ENCODE data around the gene CCNJ. TPM values are rescaled to one million over a fixed set of nuclear protein-coding genes. Genes with fewer than 3 reads are reported as not detected.

Gene CCNJ
- total and polyA plus RNA-seq, 12 donors: 3.4 to 10.7 (median 5.7) TPM

DNA sequence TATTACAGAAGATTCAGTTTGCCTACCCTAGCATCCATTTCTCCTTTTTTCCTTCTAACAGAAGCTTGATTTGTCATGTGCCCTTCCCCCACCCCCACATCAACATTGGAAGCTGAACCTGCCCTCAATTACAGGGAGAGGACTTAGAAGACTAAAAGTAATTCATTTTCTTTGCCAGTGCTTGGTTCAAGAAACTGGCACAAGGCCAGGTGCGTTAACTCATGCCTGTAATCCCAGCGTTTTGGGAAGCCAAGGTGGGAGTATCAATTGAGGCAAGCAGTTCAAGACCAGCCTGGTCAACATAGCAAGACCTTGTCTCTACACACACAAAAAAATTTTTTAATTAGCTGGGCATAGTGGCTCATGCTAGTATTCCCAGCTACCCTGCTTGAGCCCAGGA lies 32.6 kb downstream of the CCNJ start:
- no peaks in the 10 kb centered on the region for H3K9me3 ChIP-seq (replicated peaks in 1 of 3)
- WGBS, 4 donors: 56 to 66% (median 59%) methylated on average over 2 of the region's 2 CpGs
- H3K4me3 ChIP-seq: no peak overlapping the region
- intact Hi-C loops (cut with DNase I): no loop called here
- no peak for TF ChIP-seq POLR2A (IDR thresholded peaks at IDR 0.05)
- TF ChIP-seq, protein P1, sequence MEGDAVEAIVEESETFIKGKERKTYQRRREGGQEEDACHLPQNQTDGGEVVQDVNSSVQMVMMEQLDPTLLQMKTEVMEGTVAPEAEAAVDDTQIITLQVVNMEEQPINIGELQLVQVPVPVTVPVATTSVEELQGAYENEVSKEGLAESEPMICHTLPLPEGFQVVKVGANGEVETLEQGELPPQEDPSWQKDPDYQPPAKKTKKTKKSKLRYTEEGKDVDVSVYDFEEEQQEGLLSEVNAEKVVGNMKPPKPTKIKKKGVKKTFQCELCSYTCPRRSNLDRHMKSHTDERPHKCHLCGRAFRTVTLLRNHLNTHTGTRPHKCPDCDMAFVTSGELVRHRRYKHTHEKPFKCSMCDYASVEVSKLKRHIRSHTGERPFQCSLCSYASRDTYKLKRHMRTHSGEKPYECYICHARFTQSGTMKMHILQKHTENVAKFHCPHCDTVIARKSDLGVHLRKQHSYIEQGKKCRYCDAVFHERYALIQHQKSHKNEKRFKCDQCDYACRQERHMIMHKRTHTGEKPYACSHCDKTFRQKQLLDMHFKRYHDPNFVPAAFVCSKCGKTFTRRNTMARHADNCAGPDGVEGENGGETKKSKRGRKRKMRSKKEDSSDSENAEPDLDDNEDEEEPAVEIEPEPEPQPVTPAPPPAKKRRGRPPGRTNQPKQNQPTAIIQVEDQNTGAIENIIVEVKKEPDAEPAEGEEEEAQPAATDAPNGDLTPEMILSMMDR (IDR thresholded peaks at IDR 0.05): no peak
- no peaks in the 10 kb centered on the region for H3K36me3 ChIP-seq (replicated peaks in 1 of 2)
- DNase-seq: no peak
- no peaks in the 10 kb centered on the region for H3K27me3 ChIP-seq
- H3K4me1 ChIP-seq (replicated peaks in 1 of 2): no peaks in the 10 kb centered on the region
- no peak overlapping the region for H3K27ac ChIP-seq

DNA sequence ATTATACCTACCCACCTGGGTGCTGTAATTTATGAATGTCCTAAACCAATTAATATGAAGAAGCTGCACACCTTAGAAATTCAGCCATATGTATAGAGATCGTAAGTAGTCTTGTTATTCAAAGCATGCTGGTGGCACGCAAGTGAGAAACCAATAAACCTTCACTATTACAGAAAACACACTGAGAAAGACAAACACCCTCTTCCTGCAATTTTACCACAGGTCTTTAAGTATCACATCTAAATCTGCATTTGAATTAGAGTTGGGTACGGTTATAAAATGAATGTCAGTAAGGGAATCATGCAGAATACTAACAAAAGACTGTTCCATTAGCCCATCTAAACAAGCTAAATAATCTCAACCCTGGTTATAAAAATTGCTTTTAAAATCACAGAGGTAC lies 33.8 kb downstream of the CCNJ start:
- 83 to 97% (median 90%) methylated on average over 3 of the region's 3 CpGs for WGBS, 4 donors
- intact Hi-C loops (cut with DNase I): no loop called here
- H3K4me1 ChIP-seq (replicated peaks in 1 of 2): no peaks in the 10 kb centered on the region

DNA sequence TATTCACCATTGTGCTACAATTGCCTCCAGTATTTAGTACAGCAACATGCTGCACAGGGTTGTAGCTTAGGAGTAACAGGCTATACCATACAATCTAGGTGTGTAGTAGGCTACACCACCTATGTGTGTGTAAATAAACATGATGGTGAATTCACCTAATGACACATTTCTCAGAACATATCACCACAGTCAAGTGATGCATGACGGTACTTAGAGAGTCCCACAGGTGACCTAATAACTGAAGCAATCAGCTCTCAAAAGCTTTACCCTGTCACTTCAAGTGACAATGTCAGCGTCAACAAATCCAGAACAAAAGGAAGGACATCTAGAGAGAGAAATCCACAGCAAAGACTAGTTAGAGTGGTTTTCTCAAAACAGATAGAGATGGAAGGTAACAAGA lies 38.8 kb downstream of the CCNJ start:
- no peaks in the 10 kb centered on the region for H3K9me3 ChIP-seq (replicated peaks in 1 of 3)
- DNase-seq: no peak
- 94 to 97% (median 96%) methylated on average over 2 of the region's 2 CpGs for WGBS, 4 donors
- no peaks in the 10 kb centered on the region for H3K36me3 ChIP-seq (replicated peaks in 1 of 2)
- H3K27me3 ChIP-seq: no peaks in the 10 kb centered on the region
- intact Hi-C loops (cut with DNase I): no loop called here
- H3K27ac ChIP-seq: no peak overlapping the region
- no peak for TF ChIP-seq POLR2A (IDR thresholded peaks at IDR 0.05)
- TF ChIP-seq, protein P1 (IDR thresholded peaks at IDR 0.05): no peak
- H3K4me3 ChIP-seq: no peak overlapping the region
- H3K4me1 ChIP-seq (replicated peaks in 1 of 2): no peaks in the 10 kb centered on the region

More for the DNA sequence above, 33.8 kb downstream of the CCNJ start:
- Histone ChIP-seq H3K36me3 (replicated peaks in 1 of 2) (no peaks in the 10 kb centered on the region), H3K27ac (no peak overlapping the region), H3K9me3 (replicated peaks in 1 of 3) (no peaks in the 10 kb centered on the region), H3K4me3 (no peak overlapping the region), H3K27me3 (no peaks in the 10 kb centered on the region)
- TF ChIP-seq POLR2A (IDR thresholded peaks at IDR 0.05): no peak
- DNase-seq: no peak

DNA sequence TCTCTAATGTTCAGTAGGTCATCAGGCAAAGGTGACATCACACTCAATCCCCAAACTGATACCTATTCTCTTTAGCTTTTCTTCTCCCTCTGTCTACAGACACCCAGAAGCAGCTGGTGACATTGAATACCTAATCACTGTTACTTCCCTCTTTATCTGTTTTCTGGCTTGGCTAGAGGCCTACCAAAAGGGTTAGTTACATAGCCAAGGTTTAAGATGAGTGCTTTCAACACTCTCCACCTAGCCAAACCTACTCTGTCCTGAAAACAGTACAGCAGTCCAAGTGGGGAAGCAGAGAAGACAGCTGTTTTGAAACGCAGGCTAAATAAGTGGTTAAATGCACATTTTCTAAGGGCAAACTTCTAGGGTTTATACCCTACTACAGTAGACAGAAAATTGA lies 39.4 kb downstream of the CCNJ start:
- Histone ChIP-seq H3K9me3 (replicated peaks in 1 of 3) (no peaks in the 10 kb centered on the region), H3K27ac (no peak overlapping the region), H3K4me3 (no peak overlapping the region), H3K36me3 (replicated peaks in 1 of 2) (no peaks in the 10 kb centered on the region), H3K4me1 (replicated peaks in 1 of 2) (no peaks in the 10 kb centered on the region), H3K27me3 (no peaks in the 10 kb centered on the region)
- no peak for TF ChIP-seq POLR2A (IDR thresholded peaks at IDR 0.05)
- TF ChIP-seq, protein P1 (IDR thresholded peaks at IDR 0.05): no peak
- 87 to 94% (median 91%) methylated on average over 1 of the region's 1 CpG for WGBS, 4 donors
- intact Hi-C loops (cut with DNase I): no loop called here
- DNase-seq: no peak

DNA sequence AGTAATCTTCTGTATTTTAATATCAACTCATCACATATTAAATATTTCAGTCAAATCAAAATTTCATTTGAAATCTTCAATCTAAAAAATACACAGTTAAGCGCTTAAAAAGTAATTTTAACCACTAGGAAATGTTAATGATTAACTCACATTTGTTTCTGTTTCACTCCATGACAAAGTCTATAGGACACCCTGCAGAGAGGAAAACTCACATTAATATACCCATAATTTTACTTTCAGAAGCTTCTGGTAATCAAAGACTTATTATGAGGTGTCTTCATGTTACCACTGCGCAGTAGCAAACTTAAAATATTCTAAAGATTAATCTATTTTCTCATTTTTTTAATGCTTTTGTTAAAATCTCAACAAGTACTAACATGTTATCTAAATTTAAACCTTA lies 45.7 kb downstream of the CCNJ start:
- no peak overlapping the region for H3K27ac ChIP-seq
- TF ChIP-seq, protein P1 (IDR thresholded peaks at IDR 0.05): no peak
- TF ChIP-seq POLR2A (IDR thresholded peaks at IDR 0.05): no peak
- H3K4me1 ChIP-seq (replicated peaks in 1 of 2): no peaks in the 10 kb centered on the region
- 94 to 97% (median 95%) methylated on average over 2 of the region's 2 CpGs for WGBS, 4 donors
- H3K9me3 ChIP-seq (replicated peaks in 1 of 3): no peaks in the 10 kb centered on the region
- DNase-seq: no peak
- H3K36me3 ChIP-seq (replicated peaks in 1 of 2): no peaks in the 10 kb centered on the region
- intact Hi-C loops (cut with DNase I): no loop called here
- H3K27me3 ChIP-seq: peaks cover 10% of the 10 kb centered on the region
- H3K4me3 ChIP-seq: peak overlapping the region in 2 of 4 donors; percentile 58 to 78

Data from adrenal gland (tissue), 12 donors.